Stimulated activated naive CD4-positive, alpha-beta T cell (primary cell): Measurements from ENCODE around the gene AGPAT1.

Source experiments
- DNase-seq, 6 experiments: peaks; one replicate each; lab custom pipeline; 2025; lab: John Stamatoyannopoulos, UW

Gene AGPAT1

DNA sequence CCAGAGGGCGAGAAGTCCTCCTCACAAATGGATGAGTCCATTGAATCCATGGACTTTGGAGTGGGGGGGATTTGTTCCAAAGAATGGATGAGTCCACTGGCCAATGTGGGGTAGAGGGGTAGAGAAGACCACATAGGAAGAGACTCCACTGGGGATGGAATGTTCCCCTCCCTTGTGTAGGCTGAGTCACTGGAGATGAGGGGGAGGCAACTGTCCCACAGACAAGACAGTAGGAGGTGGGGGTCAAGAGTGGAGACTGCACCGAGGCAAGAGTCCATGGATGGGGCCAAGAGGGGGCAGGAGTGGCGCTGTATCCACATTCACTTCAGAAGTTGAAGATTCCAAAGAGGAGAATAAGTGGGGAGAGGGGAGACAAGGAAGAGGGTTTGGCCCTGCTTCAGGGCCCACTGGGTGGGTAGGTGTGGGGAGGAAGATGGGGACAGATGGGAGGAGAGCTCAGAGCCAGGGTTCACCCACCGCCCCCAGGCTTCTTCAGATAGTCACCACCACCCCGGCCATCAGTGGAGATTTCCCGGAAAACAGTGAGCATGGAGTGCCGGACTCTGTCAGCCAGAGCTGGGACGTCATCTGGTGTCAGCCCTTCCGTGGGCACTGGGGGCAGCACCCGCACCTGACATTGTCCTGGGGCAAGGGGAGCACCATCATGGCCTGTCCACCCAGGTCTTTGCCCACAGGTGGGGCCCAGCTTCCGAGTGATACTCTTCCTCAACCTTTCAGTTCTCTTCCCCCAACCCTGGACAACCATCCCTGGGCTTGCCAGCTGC is 6.9 kb downstream of the AGPAT1 start:
- no peak for DNase-seq

DNA sequence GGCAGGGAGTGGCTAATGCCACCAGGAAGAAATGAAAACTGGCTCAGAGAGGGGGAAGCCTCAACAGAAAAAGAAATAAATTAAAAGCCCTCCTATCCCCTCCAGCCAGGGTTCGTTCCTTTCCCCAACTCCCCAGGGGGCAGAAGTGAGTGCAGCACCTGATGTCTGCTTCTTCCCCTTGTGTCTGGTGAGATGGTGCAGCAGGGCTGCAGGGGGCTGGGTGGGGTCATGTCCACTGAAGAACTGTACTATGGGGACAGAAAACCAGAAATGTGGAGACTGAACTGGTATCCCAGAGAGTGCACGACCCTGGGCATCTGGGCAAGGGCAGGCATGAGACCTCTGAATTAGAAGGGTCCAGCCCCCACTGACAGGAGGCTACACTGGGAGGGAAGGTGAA is 7.5 kb downstream of the AGPAT1 start:
- no peak for DNase-seq

- no peak for DNase-seq
These were observed 8.1 kb downstream of the AGPAT1 start for GRCh38 chr6:32167761-32168262.

GRCh38 chr6:32167154-32167760 is 8.6 kb downstream of the AGPAT1 start:
- no peak for DNase-seq

- DNase-seq: no peak
These were observed 9.3 kb downstream of the AGPAT1 start for GRCh38 chr6:32166411-32167061.

DNA sequence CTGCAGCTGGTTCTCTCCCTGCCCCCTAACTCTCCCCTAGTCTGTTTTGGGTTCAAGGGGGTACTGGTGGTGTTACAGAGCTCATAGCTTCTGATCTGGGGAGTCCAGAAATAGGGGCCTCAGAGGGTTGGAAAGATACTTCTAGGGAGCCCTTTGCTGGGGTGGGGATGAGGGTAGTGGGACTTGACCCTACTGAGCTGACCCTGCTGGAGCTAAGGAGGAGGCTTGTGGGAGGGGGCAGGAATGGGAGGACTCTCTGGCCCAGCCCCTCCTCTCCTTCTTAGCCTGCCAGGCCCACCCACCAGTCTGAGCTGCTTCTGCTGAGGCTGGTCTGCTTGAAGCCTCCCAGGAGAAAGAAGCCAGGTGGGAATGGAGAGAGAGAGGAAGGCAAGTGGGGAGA is 11.6 kb downstream of the AGPAT1 start, which contains the start of gene EGFL8:
TSS of gene EGFL8 (plus strand) at position 301 of the 400 bp plus-strand sequence. CDS start 1,571 bp downstream, outside the sequence.
- no peak for DNase-seq

DNA sequence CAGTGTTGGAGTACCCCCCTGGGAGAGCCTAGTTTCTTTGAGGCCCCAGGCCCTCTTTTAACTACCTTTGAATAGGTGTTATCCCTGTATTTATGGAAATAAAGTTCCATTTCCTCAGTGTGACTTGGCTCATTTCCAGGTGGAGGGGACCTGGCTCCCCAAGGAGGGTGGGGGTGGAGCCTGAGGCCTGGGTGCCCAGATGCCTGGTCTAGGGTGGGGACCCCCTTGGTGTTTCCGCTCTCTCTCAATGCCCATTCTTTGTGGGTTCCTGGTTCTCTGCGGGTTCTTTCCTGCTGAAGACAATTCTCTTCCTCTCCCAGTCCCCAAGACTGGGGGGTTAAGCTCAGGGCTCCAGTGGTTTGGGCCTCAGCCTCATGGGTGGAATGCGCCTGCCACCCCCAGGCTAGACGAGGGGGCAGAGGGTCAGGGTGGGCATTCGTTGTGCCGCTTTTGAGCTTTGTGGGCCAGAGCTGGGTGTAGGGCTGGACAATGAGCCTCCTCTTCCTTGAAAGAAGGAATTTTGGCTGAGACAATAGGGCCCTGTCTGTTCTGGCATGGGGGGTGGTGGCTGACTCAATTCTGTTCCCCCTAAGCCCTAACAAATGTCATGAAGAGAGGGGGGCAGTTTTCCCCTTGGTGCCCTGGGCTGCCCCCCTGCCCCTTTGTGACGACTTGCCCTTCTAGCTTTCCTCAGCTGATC is 12.2 kb downstream of the AGPAT1 start:
- DNase-seq: no peak

DNA sequence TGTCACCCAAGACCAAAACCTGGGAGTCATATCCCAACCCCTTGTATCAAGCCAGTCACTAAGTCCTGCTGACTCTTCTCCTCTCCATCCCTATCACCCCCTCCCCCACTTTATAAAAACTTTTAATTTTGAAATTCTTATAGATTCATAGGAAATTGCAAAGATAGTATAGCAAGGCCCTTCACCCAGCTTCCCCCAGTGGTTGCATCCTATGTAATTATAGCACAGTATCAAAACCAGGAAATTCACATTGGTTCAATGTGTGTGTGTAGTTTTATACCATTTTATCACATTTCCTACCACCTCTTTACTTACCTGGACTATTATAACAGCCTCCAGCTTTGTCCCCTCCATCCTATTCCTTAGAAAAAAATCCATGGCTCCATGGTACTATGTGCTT is 17.8 kb downstream of the AGPAT1 start:
- no peak for DNase-seq

- no peak for DNase-seq
These were observed 19.0 kb downstream of the AGPAT1 start for GRCh38 chr6:32156891-32157290.

- DNase-seq: peak; percentile 53 to 81 (median 66)
These were observed 21.2 kb downstream of the AGPAT1 start for GRCh38 chr6:32154514-32155161.

GRCh38 chr6:32153564-32154513 is 22.0 kb downstream of the AGPAT1 start, which contains the start of gene PPT2:
Gene PPT2, plus strand, starts transcription at chr6:32154141. Its CDS starts 454 bp downstream, at chr6:32154595.
- peak; percentile 68 to 82 (median 74) for DNase-seq

- DNase-seq: peak in 1 of 6 experiments; percentile 25
These were observed 22.9 kb downstream of the AGPAT1 start for GRCh38 chr6:32152769-32153563.

- peak in 3 of 6 experiments; percentile 25 to 63 (median 54) for DNase-seq
These were observed 23.8 kb downstream of the AGPAT1 start, which contains the start of gene PRRT1 for GRCh38 chr6:32151863-32152768. Gene PRRT1, minus strand, starts transcription at chr6:32151939. Its CDS starts 112 bp downstream, at chr6:32151827.

GRCh38 chr6:32151181-32151862 is 24.6 kb downstream of the AGPAT1 start:
- DNase-seq: peak in 4 of 6 experiments; percentile 12 to 44 (median 20)

GRCh38 chr6:32149932-32150870 is 25.7 kb downstream of the AGPAT1 start:
- DNase-seq: peak in 1 of 6 experiments; percentile 7

DNA sequence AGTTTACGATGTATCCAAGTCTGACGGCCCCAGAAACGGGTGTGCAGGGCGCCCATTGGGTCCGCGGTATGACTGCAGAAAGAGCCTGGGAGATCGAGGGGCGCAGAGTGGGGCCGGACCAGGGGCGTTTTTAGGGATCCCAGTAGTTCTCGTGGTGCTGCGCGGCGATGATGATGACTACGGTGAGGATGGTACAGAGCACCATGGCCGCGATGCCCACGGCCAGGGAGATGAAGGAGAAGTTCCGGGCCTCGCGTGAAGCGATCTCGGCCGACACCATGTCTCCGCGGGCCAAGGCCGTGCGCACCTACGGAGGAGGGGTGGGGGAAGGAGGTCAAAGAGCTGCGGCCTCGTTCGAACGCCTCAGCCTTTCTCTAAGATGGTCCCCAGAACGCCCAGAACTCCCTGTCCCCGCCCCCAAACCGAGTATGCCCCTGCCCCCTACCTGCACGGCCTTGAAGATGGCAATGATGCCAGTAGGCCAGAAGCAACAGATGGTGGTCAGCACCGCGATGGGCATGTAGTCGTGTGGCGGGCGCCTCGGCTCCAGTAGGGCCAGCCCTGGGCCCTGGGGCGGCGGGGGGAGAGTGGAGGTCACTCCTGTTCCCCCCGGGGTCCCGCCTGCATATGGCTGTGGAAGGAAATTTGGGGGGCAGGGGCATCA is 26.7 kb downstream of the AGPAT1 start:
- no peak for DNase-seq
